ENCODE data around the gene SEMA3B. TPM values are rescaled to one million over a fixed set of nuclear protein-coding genes. Genes with fewer than 3 reads are reported as not detected.
A peak's percentile ranks its signal among the peaks of the same experiment; 100 is the strongest.

Gene SEMA3B
- total and polyA plus RNA-seq, 2 of the 4 experiments (the other 2 are of a cell fraction) = 4.3 to 29.3 TPM

GRCh38 chr3:50265571-50265970 lies 3.4 kb upstream of the SEMA3B start:
- Histone ChIP-seq H3K9me3 (ENCODE audit: control insufficient read depth, insufficient read depth, low read length) (no peaks in the 10 kb centered on the region), H3K14ac (replicated peaks; ENCODE audit: low read depth, low read length) (peak overlapping the region; percentile 83), H3K9ac (ENCODE audit: low read depth, low read length) (peak overlapping the region; percentile 53; the same call in 1 of the 2 replicates), H3K27me3 (ENCODE audit: control insufficient read depth, insufficient read depth, low read length) (no peaks in the 10 kb centered on the region), H3K56ac (ENCODE audit: extremely low read depth, insufficient read depth, low read length) (no peak overlapping the region), H2BK20ac (ENCODE audit: low read depth, low read length) (peak overlapping the region; percentile 96), H4K5ac (ENCODE audit: low read depth, low read length) (peak overlapping the region; percentile 94), H2AFZ (replicated peaks; ENCODE audit: low read length, poor library complexity) (no peak overlapping the region), H4K20me1 (ENCODE audit: insufficient read depth, low read length) (no peaks in the 10 kb centered on the region), H4K8ac (ENCODE audit: low read depth in 2 of 2, low read length in 2 of 2) (peak overlapping the region; percentile 99; a peak in 3 of 4 replicates), H4K91ac (ENCODE audit: insufficient read depth, low read depth, low read length) (peak overlapping the region; percentile 99), H3K4me3 (ENCODE audit: insufficient read depth, low read depth, low read length) (no peak overlapping the region), H2BK5ac (ENCODE audit: low read depth, low read length, poor library complexity, severe bottlenecking) (peak overlapping the region; percentile 85), H2BK15ac (ENCODE audit: low read depth, low read length) (peak overlapping the region; percentile 97), H3K36me3 (ENCODE audit: control insufficient read depth, insufficient read depth, low read length) (no peaks in the 10 kb centered on the region), H3K9me1 (ENCODE audit: insufficient read depth, low read length) (peaks cover 45% of the 10 kb centered on the region), H2AK5ac (ENCODE audit: low read depth, low read length) (peak overlapping the region; percentile 100), H3K79me1 (ENCODE audit: low read depth in 1 of 2, low read length in 2 of 2) (peaks cover 7 to 64% of the 10 kb centered on the region in 2 experiments; a peak in 3 of 4 replicates), H3K4me1 (ENCODE audit: control insufficient read depth, insufficient read depth, low read length) (peaks cover 69% of the 10 kb centered on the region), H2BK120ac (ENCODE audit: low read depth, low read length) (peak overlapping the region; percentile 97), H3K18ac (ENCODE audit: low read depth, low read length) (peak overlapping the region; percentile 82), H3K4me2 (ENCODE audit: low read depth, low read length) (no peak overlapping the region), H3K27ac (ENCODE audit: insufficient read depth, low read length) (peak overlapping the region; percentile 97), H3K4ac (ENCODE audit: low read depth, low read length) (peak overlapping the region; percentile 100), H3K23ac (ENCODE audit: low read depth, low read length) (no peak overlapping the region; the same call in 1 of the 2 replicates), H2AK9ac (replicated peaks; ENCODE audit: low read depth, low read length, poor library complexity) (peak overlapping the region; percentile 97)
- TF ChIP-seq BHLHE40 (IDR thresholded peaks at IDR 0.05; ENCODE audit: low read depth, low read length) = no peak
- no peak for TF ChIP-seq ELK1 (IDR thresholded peaks at IDR 0.05; ENCODE audit: borderline replicate concordance, low read depth, low read length)
- no peak for TF ChIP-seq RFX5 (IDR thresholded peaks at IDR 0.05; ENCODE audit: low read depth, low read length)
- TF ChIP-seq SMC3 (IDR thresholded peaks at IDR 0.05; ENCODE audit: low read depth, low read length) = no peak
- TF ChIP-seq POLR2A (IDR thresholded peaks at IDR 0.05; ENCODE audit: low read depth, low read length) = no peak
- TF ChIP-seq CHD1 (IDR thresholded peaks at IDR 0.05; ENCODE audit: low read depth, low read length) = no peak
- no peak for TF ChIP-seq RAD21 (IDR thresholded peaks at IDR 0.05; ENCODE audit: low read length)
- TF ChIP-seq CTCF (conservative IDR thresholded peaks at IDR 0.05; ENCODE audit: low read depth, low read length) = no peak
- no peak for TF ChIP-seq CEBPB (IDR thresholded peaks at IDR 0.05; ENCODE audit: low read depth, low read length)
- no peak for TF ChIP-seq MAZ (IDR thresholded peaks at IDR 0.05; ENCODE audit: borderline replicate concordance, low read depth, low read length)
- TF ChIP-seq NFE2L2 (IDR thresholded peaks at IDR 0.05; ENCODE audit: low read depth, low read length) = no peak
- TF ChIP-seq RCOR1 (IDR thresholded peaks at IDR 0.05; ENCODE audit: insufficient replicate concordance, low read length) = no peak
- TF ChIP-seq FOS (IDR thresholded peaks at IDR 0.05; ENCODE audit: low read depth, low read length) = no peak
- no peak for TF ChIP-seq USF2 (IDR thresholded peaks at IDR 0.05; ENCODE audit: low read depth, low read length)
- no peak for TF ChIP-seq MXI1 (IDR thresholded peaks at IDR 0.05; ENCODE audit: borderline replicate concordance, low read depth, low read length)
- TF ChIP-seq MAFK (IDR thresholded peaks at IDR 0.05; ENCODE audit: low read depth, low read length) = no peak
- in situ Hi-C loops (cut with MboI; ENCODE audit: low sequenced_read_pairs) = no loop called here
- 33% methylated on average over 1 of the region's 1 CpG; no CpG with 5 or more reads in 1 of the 2 experiments for WGBS, 2 experiments (ENCODE audit: extremely low coverage in 2 of 2, insufficient read length in 1 of 2)
- ATAC-seq (ENCODE audit: low read depth) (no peak), DNase-seq (no peak)
- ChIA-PET POLR2A (ENCODE audit: unreplicated experiment) (no interaction called here), CTCF (interaction anchor here (0.7 kb wide), 1 partner anchor 9 kb away, joined by 4 read pairs; no protein-coding TSS in a partner anchor)
- BruUV-seq (replicated peaks) = no TSS peak
- intact Hi-C loops (cut with micrococcal nuclease) = no loop called here
- dilution Hi-C loops (cut with HindIII; ENCODE audit: low sequenced_read_pairs, unreplicated experiment) = no loop called here
